B cell (primary cell): ENCODE data around the gene SYCE3. TPM values are rescaled to one million over a fixed set of nuclear protein-coding genes. Genes with fewer than 3 reads are reported as not detected.

Source experiments
- ATAC-seq: fragments of 200-7000 bp; cut with Tn5 transposase; one replicate; pipeline ENCODE4 v1.10.0; 2021; ENCODE audit warnings: low read depth, mild to moderate bottlenecking, moderate number of reproducible peaks, moderate library complexity
- CTCF ChIA-PET: fragments of 350-600 bp; sonication (Branson Sonifier 250); formaldehyde crosslinking; loops from one replicate; lab custom pipeline; 2021; ENCODE audit warnings: antibody characterized with exemption, inconsistent platforms; lab: Charles Lee
- POLR2A ChIA-PET: fragments of 350-600 bp; sonication (Branson Sonifier 250); formaldehyde crosslinking; loops from one replicate; lab custom pipeline; 2021; ENCODE audit warnings: antibody characterized with exemption; lab: Charles Lee
- DNase-seq: peaks from one replicate; pipeline ENCODE4 v3.0.0; 2013
- H2AFZ ChIP-seq: 2 replicates; pipeline ENCODE4 v1.6.1; 2012; ENCODE audit warnings: mild to moderate bottlenecking, low read depth, low read length; ENCODE audit not compliant: insufficient read depth, poor library complexity, severe bottlenecking
- H3K27ac ChIP-seq, 2 donors: 1 replicate in 1 of 2; 2 replicates in 1 of 2; pipeline ENCODE4 v1.5.1; 2012 to 2013; ENCODE audit warnings: low read length in 2 of 2, mild to moderate bottlenecking in 2 of 2, moderate library complexity in 1 of 2
- H3K27me3 ChIP-seq, 4 experiments: fragments of 200-600 bp in 1 of 4; sonication (generic) in 1 of 4; replicated peaks in 1 of 4; 1 replicate in 2 of 4; 2 replicates in 2 of 4; pipeline versions ENCODE4 v1.6.1 to v1.7.0; 2013 to 2016; ENCODE audit warnings: low read length in 3 of 4, mild to moderate bottlenecking in 2 of 4, mixed read lengths in 1 of 4, moderate library complexity in 1 of 4; ENCODE audit not compliant: insufficient read depth in 4 of 4, control insufficient read depth in 3 of 4; ENCODE audit errors: control extremely low read depth in 1 of 4
- H3K36me3 ChIP-seq, 2 experiments: replicated peaks in 1 of 2; 1 replicate in 1 of 2; 2 replicates in 1 of 2; pipeline versions ENCODE4 v1.6.1 to v1.7.1; 2013; ENCODE audit warnings: low read length in 1 of 2; ENCODE audit not compliant: insufficient read depth in 2 of 2, control insufficient read depth in 1 of 2; ENCODE audit errors: control extremely low read depth in 1 of 2, extremely low read depth in 1 of 2
- H3K4me1 ChIP-seq, 2 donors: fragments of 200-600 bp in 1 of 2; sonication (generic) in 1 of 2; 1 replicate in 1 of 2; 2 replicates in 1 of 2; pipeline versions ENCODE4 v1.5.1 to v1.6.1; 2013 to 2017; ENCODE audit warnings: low read length in 2 of 2; ENCODE audit not compliant: control insufficient read depth in 2 of 2, insufficient read depth in 2 of 2
- H3K4me2 ChIP-seq: replicated peaks from 2 replicates; pipeline ENCODE3; 2012; ENCODE audit warnings: mild to moderate bottlenecking, low read depth, low read length; ENCODE audit not compliant: poor library complexity, severe bottlenecking
- H3K4me3 ChIP-seq, 5 experiments: fragments of 200-600 bp in 1 of 5; sonication (generic) in 1 of 5; 1 replicate in 3 of 5; 2 replicates in 2 of 5; pipeline versions ENCODE4 v1.5.1 to v1.7.0; 2011 to 2016; ENCODE audit warnings: low read length in 4 of 5, mild to moderate bottlenecking in 4 of 5, low read depth in 2 of 5, control low read depth in 1 of 5, moderate library complexity in 1 of 5; ENCODE audit not compliant: insufficient read depth in 1 of 5; ENCODE audit errors: control extremely low read depth in 1 of 5, extremely low read depth in 1 of 5
- H3K79me2 ChIP-seq: fragments of 200-600 bp; sonication (generic); one replicate; pipeline ENCODE4 v1.6.0; 2016; ENCODE audit warnings: low read length; ENCODE audit not compliant: control insufficient read depth, insufficient read depth
- H3K9ac ChIP-seq: fragments of 200-600 bp; sonication (generic); 2 replicates; pipeline ENCODE4 v1.6.1; 2017; ENCODE audit warnings: mild to moderate bottlenecking, low read length, moderate library complexity
- H3K9me3 ChIP-seq, 3 donors: one replicate each; pipeline versions ENCODE4 v1.6.1 to v1.7.1; 2013; ENCODE audit warnings: low read length in 2 of 3; ENCODE audit not compliant: control insufficient read depth in 2 of 3, insufficient read depth in 1 of 3; ENCODE audit errors: control extremely low read depth in 1 of 3
- H4K20me1 ChIP-seq: 2 replicates; pipeline ENCODE4 v1.6.0; 2012; ENCODE audit warnings: mild to moderate bottlenecking, low read length; ENCODE audit not compliant: insufficient read depth, control insufficient read depth, poor library complexity, severe bottlenecking
- H3K27ac Mint-ChIP-seq: one replicate; pipeline ENCODE4 v1.8.0; 2021; ENCODE audit warnings: mixed read lengths
- H3K27me3 Mint-ChIP-seq: one replicate; pipeline ENCODE4 v1.8.0; 2021; ENCODE audit warnings: mixed read lengths
- H3K4me1 Mint-ChIP-seq: one replicate; pipeline ENCODE4 v1.8.0; 2021; ENCODE audit warnings: mixed read lengths
- H3K4me3 Mint-ChIP-seq: one replicate; pipeline ENCODE4 v1.8.0; 2021; ENCODE audit warnings: mixed read lengths
- H3K9me3 Mint-ChIP-seq: one replicate; pipeline ENCODE4 v1.8.0; 2022; ENCODE audit warnings: mixed read lengths; ENCODE audit not compliant: insufficient read depth
- CTCF ChIP-seq: fragments of 200-600 bp; IDR thresholded peaks from one replicate; pipeline ENCODE4 v1.8.0; 2022; ENCODE audit warnings: antibody characterized with exemption, mild to moderate bottlenecking
- EZH2 ChIP-seq: IDR thresholded peaks from 2 replicates; pipeline ENCODE4 v1.6.1; 2012; ENCODE audit warnings: borderline replicate concordance, low read depth, mild to moderate bottlenecking, moderate library complexity, low read length; ENCODE audit not compliant: insufficient read depth, poor library complexity, severe bottlenecking
- WGBS: methylation state at CpG from one replicate; pipeline ENCODE4 v1.1.5; 2013; ENCODE audit warnings: missing lambda C conversion rate; ENCODE audit not compliant: insufficient coverage; 5-methylcytosine and 5-hydroxymethylcytosine counted together
- intact Hi-C: fragments of 100-400 bp; cut with micrococcal nuclease; formaldehyde crosslinking; loops from one replicate; pipeline ENCODE4 v1.10.0; 2022
- polyA plus RNA-seq: library from polyadenylated mRNA; depleted of rRNA; stranded (reverse); fragments of >200 nt; gene quantifications from 2 replicates; pipeline ENCODE4 v1.2.3, GENCODE V29; 2012
- total RNA-seq, 2 donors: library from RNA; stranded (reverse); fragments of 120-200 nt in 1 of 2; gene quantifications; 1 replicate in 1 of 2; 2 replicates in 1 of 2; pipeline versions ENCODE4 v1.2.3 to v1.2.4, GENCODE V29; 2013 to 2022

The SYCE3 gene
- total and polyA plus RNA-seq, 2 donors (not counting 1 experiment from before 2014, with no cell fraction given), result not detected

- Histone ChIP-seq H3K4me1 (peaks cover 0 to 5% of the 10 kb centered on the region in 2 donors), H3K36me3 (peaks cover 0 to 66% of the 10 kb centered on the region in 2 experiments), H3K79me2 (peaks cover 83% of the 10 kb centered on the region), H3K9me3 (no peaks in the 10 kb centered on the region), H3K27me3 (no peaks in the 10 kb centered on the region), H2AFZ (no peak overlapping the region), H3K4me3 (no peak overlapping the region), H4K20me1 (peaks cover 49% of the 10 kb centered on the region), H3K27ac (no peak overlapping the region), H3K9ac (no peak overlapping the region), H3K4me2 (no peak overlapping the region)
- no peaks in the 10 kb centered on the region for H3K9me3 Mint-ChIP-seq
- ATAC-seq, result no peak
- TF ChIP-seq CTCF (no peak), EZH2 (no peak)
- H3K27ac Mint-ChIP-seq, result no peak overlapping the region
- 96% methylated on average over 8 of the region's 8 CpGs for WGBS
- peaks cover 2% of the 10 kb centered on the region for H3K4me1 Mint-ChIP-seq
- H3K27me3 Mint-ChIP-seq, result no peaks in the 10 kb centered on the region
- ChIA-PET CTCF (interaction anchor here (1.1 to 1.5 kb wide), 2 partner anchors 21 kb away, joined by 3 read pairs; no protein-coding TSS in a partner anchor), POLR2A (interaction anchor here (1.9 kb wide), 1 partner anchor 11 kb away, joined by 4 read pairs; the partner anchor contains the start of genes LMF2 and NCAPH2)
- intact Hi-C loops, result no loop called here
- no peak for DNase-seq
- no peak overlapping the region for H3K4me3 Mint-ChIP-seq
Measured at GRCh38 chr22:50519151-50519550, 43.6 kb downstream of the SYCE3 start.

- Mint-ChIP-seq H3K4me1 (peaks cover 2% of the 10 kb centered on the region), H3K27me3 (no peaks in the 10 kb centered on the region), H3K4me3 (no peak overlapping the region), H3K9me3 (no peaks in the 10 kb centered on the region), H3K27ac (no peak overlapping the region)
- no peak for TF ChIP-seq CTCF
- no peak for TF ChIP-seq EZH2
- no peak overlapping the region for H3K4me2 ChIP-seq
- H3K27me3 ChIP-seq, result no peaks in the 10 kb centered on the region
- no peak overlapping the region for H3K4me3 ChIP-seq
- peaks cover 83% of the 10 kb centered on the region for H3K79me2 ChIP-seq
- intact Hi-C loops, result no loop called here
- H3K9ac ChIP-seq, result no peak overlapping the region
- POLR2A ChIA-PET, result interaction anchor here (1.9 kb wide), 1 partner anchor 11 kb away, joined by 4 read pairs; the partner anchor contains the start of genes LMF2 and NCAPH2
- no peak overlapping the region for H3K27ac ChIP-seq
- WGBS, result 96% methylated on average over 7 of the region's 7 CpGs
- no peaks in the 10 kb centered on the region for H3K4me1 ChIP-seq
- CTCF ChIA-PET, result interaction anchor here (1.1 kb wide), 1 partner anchor 21 kb away, joined by 3 read pairs; no protein-coding TSS in a partner anchor
- ATAC-seq (no peak), DNase-seq (no peak)
- no peak overlapping the region for H2AFZ ChIP-seq
- no peaks in the 10 kb centered on the region for H3K9me3 ChIP-seq
- H3K36me3 ChIP-seq, result peaks cover 0 to 64% of the 10 kb centered on the region in 2 experiments
- peaks cover 50% of the 10 kb centered on the region for H4K20me1 ChIP-seq
Measured at GRCh38 chr22:50518606-50519005, 44.1 kb downstream of the SYCE3 start.
